Eye (tissue), 1 donor: Measurements from ENCODE around the gene PDE6A.
"Not testable (repeated sequence)": the region's sequence is repeated elsewhere in the genome, so short reads cannot be mapped to it uniquely, and the experiment has no call there.

Experiments
- DNase-seq: peaks from one replicate; pipeline ENCODE4 v3.0.0-alpha.2; 2015

PDE6A gene

GRCh38 chr5:149892594-149892993 lies 52.0 kb downstream of the PDE6A start:
- DNase-seq: no peak

GRCh38 chr5:149888280-149888679 lies 56.3 kb downstream of the PDE6A start:
- no peak for DNase-seq

DNA sequence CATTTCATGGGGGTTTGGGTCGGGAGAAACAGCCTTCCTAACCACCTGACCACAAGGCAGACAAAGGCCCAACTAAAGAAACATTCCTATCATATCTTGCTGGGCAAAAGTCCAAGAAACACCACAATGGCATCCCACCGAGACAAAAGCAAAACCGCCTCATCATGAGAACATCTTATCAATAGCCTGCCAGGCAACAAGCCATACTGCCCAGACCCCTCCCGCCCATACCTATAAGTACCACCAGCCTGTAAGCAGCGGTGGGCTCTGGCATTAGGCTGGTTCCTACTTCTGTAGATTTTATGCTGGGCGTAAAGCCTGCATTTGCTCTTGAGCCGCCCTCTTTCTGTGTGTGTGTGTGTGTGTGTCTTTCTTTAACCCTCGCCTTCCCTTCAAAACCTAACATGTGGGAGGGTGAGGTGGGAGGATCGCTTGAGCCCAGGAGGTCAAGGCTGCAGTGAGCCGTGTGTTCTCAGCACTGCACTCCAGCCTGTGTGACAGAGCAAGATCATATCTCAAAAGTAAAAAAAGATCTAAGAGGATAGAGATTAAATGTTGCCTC lies 56.9 kb downstream of the PDE6A start:
- DNase-seq: peak; percentile 33

DNA sequence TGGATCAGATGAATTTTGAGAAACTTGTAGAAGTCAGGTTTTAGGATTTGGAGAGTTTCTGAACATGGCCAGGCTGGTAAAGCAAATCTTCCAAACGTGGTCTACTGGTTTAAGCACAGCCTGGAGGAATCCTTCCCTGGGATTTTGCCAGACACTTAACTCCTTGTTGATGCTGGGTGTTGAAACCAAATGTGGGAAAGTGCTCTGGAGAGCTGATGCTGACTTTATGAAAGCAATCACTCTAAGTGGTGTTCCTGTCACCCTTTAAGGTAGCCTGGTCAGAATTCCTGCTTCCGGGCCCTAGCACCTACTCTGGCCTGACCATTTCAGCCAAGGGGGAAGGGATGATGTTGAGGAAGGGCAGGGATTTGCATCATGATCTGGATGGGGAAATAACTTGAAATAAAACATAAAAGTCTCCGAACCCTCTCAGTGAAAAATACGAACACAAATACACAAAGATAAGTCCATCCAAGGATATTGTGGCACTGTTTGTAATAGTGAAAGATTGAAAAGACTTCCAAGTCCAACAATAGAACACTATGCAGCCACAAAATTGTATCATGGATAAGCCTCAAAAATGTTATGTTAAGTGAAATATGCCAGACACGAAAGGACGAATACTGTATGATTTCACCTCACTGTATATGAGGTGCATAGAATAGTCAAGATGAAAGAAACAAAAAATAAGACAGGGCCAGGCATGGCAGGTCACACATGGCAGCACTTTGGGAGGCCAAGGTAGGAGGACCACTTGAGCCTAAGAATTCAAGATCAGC lies 57.7 kb downstream of the PDE6A start:
- peak; percentile 7 for DNase-seq

GRCh38 chr5:149886060-149886459 lies 58.5 kb downstream of the PDE6A start:
- no peak for DNase-seq

DNA sequence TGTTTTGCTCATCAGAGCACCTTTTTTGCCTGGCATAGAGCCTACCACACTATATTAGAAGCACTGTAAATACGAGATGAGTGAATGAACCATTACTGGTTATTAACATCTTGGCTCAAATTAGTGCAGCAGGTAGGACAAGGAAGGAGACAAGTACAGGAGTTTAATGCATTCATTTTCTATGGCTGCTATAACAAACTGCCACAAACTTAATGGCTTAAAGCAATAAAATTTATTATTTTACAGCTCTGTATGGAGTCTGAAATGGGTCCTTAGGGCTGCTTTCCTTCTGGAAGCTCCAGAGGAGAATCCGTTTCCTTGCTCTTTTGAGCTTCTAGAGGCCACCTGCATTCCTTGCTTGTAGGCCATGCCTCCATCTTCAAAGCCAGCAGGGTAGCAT lies 59.1 kb downstream of the PDE6A start:
- DNase-seq: no peak

DNA sequence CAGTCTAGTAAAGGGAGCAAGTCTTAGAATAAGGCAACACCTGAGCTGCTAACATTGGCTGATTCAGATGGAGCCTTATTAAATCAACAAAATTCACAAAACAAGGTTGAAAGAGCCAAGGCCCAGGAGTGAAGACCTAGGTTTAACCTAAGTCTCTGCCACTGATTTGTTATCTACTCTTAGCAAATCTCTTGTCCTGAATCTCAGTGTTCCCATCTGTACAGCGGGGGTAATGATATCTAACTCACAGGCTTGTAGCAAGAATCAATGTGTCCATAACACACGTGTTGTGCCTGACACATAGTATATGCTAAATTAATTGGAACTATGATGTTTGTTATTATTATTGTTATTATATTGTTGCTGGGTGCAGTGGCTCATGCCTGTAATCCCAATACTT lies 61.0 kb downstream of the PDE6A start:
- no peak for DNase-seq

DNA sequence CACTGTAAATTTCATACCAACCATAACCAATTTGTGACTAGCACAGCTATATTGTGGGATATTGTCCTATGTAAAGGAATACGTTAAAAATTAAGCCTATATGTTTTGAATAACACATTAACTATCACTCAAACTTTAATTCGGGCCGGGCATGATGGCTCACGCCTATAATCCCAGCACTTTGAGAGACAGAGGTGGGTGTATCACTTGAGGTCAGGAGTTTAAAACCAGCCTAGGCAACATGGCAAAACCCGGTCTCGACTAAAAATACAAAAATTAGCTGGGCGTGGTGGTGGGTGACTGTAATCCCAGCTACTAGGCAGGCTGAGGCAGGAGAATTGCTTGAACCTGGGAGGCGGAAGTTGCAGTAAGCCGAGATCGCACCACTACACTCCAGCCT lies 62.0 kb downstream of the PDE6A start:
- not testable (repeated sequence) for DNase-seq

DNA sequence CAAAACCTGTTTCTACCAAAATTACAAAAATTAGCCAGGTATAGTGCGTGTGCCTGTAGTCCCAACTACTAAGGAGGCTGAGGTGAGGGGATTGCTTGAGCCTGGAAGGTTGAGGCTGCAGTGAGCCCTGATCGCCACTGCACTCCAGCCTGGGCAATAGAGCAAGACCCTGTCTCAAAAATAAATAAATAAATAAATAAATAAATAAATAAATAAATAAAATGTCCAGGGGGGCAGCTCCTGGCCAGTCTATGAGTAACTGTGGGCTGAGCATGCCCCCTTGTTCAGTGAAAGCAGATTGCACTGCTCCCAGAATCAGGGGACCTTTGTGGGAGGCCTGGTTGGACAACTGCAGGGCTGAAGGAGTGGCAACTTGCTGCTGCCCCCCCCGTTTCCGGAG lies 62.7 kb downstream of the PDE6A start:
- no peak for DNase-seq

- DNase-seq: no peak
These were observed 63.4 kb downstream of the PDE6A start for GRCh38 chr5:149881069-149881622.

DNA sequence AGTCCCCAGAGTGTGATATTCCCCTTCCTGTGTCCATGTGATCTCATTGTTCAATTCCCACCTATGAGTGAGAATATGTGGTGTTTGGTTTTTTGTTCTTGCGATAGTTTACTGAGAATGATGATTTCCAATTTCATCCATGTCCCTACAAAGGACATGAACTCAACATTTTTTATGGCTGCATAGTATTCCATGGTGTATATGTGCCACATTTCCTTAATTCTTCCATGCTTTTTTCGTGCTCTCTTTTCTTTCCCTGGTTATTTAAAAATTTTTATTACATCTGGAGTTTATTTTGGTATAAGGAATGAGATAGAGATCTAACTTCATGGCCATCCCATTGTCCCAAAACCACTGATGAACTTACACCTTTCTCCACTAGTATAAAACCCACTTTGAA lies 65.0 kb downstream of the PDE6A start:
- DNase-seq: not testable (repeated sequence)

GRCh38 chr5:149878371-149878770 lies 66.2 kb downstream of the PDE6A start:
- DNase-seq: no peak

DNA sequence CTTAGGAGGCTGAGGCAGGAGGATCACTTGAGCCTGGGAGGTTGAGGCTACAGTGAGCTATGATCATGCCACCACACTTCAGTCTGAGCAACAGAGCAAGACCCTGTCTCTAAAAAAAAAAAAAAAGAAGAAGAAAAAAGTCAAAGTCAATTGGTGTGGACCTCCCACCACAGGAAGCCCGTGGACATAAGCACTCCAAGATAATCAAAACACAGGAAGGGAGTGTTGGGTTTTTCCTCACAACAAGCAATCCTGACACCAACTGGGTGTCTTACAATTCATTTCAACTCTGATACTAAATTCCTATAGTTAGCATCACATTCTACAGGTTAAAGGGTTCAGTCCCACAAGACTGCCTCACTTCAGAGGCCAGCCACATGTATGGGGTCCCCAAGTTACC lies 70.7 kb downstream of the PDE6A start:
- no peak for DNase-seq

DNA sequence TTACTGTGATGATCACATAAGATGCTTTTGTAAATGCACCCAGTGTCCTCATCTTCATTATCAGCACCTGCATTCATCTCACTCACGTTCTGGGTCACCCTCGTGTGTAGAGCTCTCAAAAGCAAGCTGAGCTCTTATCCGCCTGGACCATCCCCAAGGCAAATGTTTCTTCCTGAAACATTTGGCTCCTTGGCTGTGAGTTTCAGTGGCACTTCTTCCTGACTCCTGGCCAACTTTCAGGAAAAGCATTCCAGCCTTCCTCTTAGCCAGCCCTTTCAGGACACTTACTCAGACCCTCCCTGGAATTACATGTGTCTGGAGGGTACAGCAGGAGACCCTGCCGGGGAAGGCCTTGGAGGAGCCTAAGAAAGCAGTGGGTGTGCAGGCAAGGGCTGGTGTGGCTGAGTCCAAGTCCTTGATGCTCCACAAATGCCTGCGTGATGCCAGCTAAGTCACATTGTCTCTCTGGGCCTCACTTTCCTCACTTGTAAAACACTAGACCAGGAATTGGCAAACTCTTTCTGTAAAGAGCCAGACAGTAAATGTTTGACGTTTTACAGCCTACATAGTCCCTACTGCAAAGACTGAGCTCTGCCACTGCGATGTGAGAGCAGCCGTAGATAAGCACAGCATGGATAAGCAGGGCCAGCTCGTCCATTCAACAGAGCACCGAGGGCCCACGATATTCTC lies 72.1 kb downstream of the PDE6A start:
- DNase-seq: no peak

- no peak for DNase-seq
These were observed 73.1 kb downstream of the PDE6A start for GRCh38 chr5:149871471-149871870.

DNA sequence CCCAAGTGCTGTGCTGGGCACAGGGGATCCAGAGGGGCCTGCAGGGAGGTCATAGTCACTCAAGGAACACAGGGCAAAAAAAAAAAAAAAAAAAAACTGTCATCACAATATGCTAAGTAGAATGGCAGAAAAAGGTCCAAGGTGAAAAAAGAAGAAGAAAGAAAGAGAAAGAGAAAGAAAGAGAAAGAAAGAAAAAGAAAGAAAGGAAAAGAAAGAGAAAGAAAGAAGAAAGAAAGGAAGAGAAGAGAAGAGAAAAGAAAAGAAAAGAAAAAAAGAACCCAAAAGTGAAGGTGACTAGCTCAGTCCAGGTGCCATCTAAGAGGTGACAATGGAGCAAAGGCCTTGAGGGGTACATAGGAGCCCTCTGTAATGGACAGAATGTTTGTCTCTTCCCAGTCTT lies 73.9 kb downstream of the PDE6A start:
- no peak for DNase-seq

- no peak for DNase-seq
These were observed 74.4 kb downstream of the PDE6A start for GRCh38 chr5:149870232-149870631.

DNA sequence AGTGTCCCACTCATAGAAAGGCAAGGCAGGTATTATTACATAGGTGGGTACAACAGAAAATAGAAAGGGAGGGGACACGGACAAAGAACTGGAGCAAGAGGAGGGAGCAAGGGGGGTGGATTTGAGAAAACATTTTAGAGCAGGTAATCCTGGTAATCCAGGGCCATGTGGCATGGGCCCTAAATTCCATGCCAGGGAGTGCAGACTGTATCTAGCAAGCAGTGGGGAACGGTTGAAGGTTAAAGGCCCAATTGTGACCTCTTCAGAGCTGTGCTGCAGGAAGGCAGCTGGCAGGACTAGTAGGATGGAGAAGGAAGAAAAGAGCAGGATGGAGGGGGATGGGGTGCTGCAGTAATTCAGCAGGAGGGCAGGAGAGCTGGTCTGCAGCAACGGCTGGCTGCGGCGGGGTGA lies 75.2 kb downstream of the PDE6A start:
- DNase-seq: no peak

DNA sequence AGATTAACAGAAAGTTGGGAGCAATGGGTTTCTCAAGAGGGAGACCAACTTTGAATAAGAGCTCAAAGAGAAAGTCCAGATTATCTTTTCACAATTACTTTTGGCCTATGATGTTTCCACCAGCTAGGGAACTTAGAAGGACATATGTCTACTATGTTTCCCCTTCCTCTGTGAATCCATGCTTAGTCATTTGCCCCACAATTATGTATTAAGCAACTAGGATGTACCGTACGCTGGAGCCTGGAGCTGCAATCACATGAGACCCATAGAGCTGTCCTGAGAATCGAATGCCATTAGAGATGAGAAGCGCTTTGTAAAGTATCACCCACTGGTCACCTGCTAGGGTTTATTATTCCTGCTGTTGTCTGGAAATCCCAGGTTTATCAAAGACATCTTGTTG lies 78.8 kb downstream of the PDE6A start:
- no peak for DNase-seq

- DNase-seq: no peak
These were observed 80.8 kb downstream of the PDE6A start for GRCh38 chr5:149863830-149864229.

GRCh38 chr5:149863176-149863575 lies 81.4 kb downstream of the PDE6A start:
- DNase-seq: no peak

GRCh38 chr5:149860801-149861322 lies 83.7 kb downstream of the PDE6A start:
- DNase-seq: no peak

- no peak for DNase-seq
These were observed 84.8 kb downstream of the PDE6A start for GRCh38 chr5:149859746-149860145.

DNA sequence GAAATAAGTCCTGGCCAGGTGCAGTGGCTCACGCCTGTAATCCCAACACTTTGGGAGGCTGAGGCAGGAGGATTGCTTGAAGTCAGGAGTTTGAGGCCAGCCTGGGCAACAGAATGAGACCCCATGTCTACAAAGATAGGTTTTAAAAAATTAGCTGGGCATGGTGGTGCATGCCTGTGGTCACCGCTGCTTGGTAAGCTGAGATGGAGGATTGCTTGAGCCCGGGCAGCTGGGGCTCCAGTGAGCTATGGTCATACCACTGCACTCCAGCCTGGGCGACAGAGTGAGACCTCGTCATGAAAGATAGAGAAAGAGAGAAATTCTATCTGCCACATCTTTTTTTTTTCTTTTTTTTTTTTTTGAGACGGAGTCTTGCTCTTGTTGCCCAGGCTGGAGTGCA lies 86.1 kb downstream of the PDE6A start:
- not testable (repeated sequence) for DNase-seq
